Muscle layer of duodenum (tissue), 2 donors: Measurements from ENCODE around the gene SLC17A3.

Experiments
- H3K27ac ChIP-seq: one replicate; pipeline ENCODE4 v1.7.0; 2013; ENCODE audit warnings: mild to moderate bottlenecking, low read length
- H3K27me3 ChIP-seq: one replicate; pipeline ENCODE4 v1.7.0; 2013; ENCODE audit warnings: low read depth, mild to moderate bottlenecking, control low read depth, low read length
- H3K36me3 ChIP-seq, 2 donors: one replicate each; pipeline ENCODE4 v1.7.0; 2013; ENCODE audit warnings: low read length in 2 of 2, control low read depth in 1 of 2, mild to moderate bottlenecking in 1 of 2; ENCODE audit not compliant: insufficient read depth in 2 of 2, control insufficient read depth in 1 of 2
- H3K4me1 ChIP-seq, 2 donors: one replicate each; pipeline ENCODE4 v1.7.0; 2013; ENCODE audit warnings: low read length in 2 of 2, mild to moderate bottlenecking in 2 of 2, control low read depth in 1 of 2, moderate library complexity in 1 of 2; ENCODE audit not compliant: insufficient read depth in 2 of 2, control insufficient read depth in 1 of 2
- H3K4me3 ChIP-seq, 2 donors: one replicate each; pipeline ENCODE4 v1.7.0; 2013; ENCODE audit warnings: low read length in 2 of 2, low read depth in 1 of 2, mild to moderate bottlenecking in 1 of 2
- H3K9me3 ChIP-seq, 2 donors: one replicate each; pipeline ENCODE4 v1.7.0; 2013; ENCODE audit warnings: low read length in 2 of 2, control low read depth in 1 of 2, mild to moderate bottlenecking in 1 of 2; ENCODE audit not compliant: control insufficient read depth in 1 of 2
- donor health status: healthy.

SLC17A3 gene

GRCh38 chr6:25902071-25902470, 28.0 kb upstream of the SLC17A3 start:
- H3K36me3 ChIP-seq, result no peaks in the 10 kb centered on the region

GRCh38 chr6:25900843-25901242, 26.8 kb upstream of the SLC17A3 start:
- Histone ChIP-seq H3K4me3 (no peak overlapping the region), H3K27me3 (no peaks in the 10 kb centered on the region), H3K27ac (no peak overlapping the region), H3K36me3 (no peaks in the 10 kb centered on the region), H3K4me1 (no peaks in the 10 kb centered on the region), H3K9me3 (no peaks in the 10 kb centered on the region)

More at GRCh38 chr6:25902071-25902470, 28.0 kb upstream of the SLC17A3 start:
- Histone ChIP-seq H3K9me3 (no peaks in the 10 kb centered on the region), H3K4me3 (no peak overlapping the region), H3K27me3 (no peaks in the 10 kb centered on the region), H3K4me1 (no peaks in the 10 kb centered on the region), H3K27ac (no peak overlapping the region)

GRCh38 chr6:25899580-25900408, 25.8 kb upstream of the SLC17A3 start:
- H3K27ac ChIP-seq, result no peak overlapping the region
- no peaks in the 10 kb centered on the region for H3K9me3 ChIP-seq
- no peaks in the 10 kb centered on the region for H3K27me3 ChIP-seq
- H3K4me3 ChIP-seq, result no peak overlapping the region
- no peaks in the 10 kb centered on the region for H3K4me1 ChIP-seq
- H3K36me3 ChIP-seq, result no peaks in the 10 kb centered on the region

- Histone ChIP-seq H3K27ac (no peak overlapping the region), H3K27me3 (no peaks in the 10 kb centered on the region), H3K36me3 (no peaks in the 10 kb centered on the region), H3K9me3 (no peaks in the 10 kb centered on the region), H3K4me1 (no peaks in the 10 kb centered on the region), H3K4me3 (no peak overlapping the region)
Measured at GRCh38 chr6:25899123-25899522, 25.1 kb upstream of the SLC17A3 start.

GRCh38 chr6:25898289-25898977, 24.4 kb upstream of the SLC17A3 start:
- H3K9me3 ChIP-seq, result no peaks in the 10 kb centered on the region
- H3K4me1 ChIP-seq, result no peaks in the 10 kb centered on the region
- no peak overlapping the region for H3K4me3 ChIP-seq
- H3K27me3 ChIP-seq, result no peaks in the 10 kb centered on the region
- no peak overlapping the region for H3K27ac ChIP-seq
- H3K36me3 ChIP-seq, result no peaks in the 10 kb centered on the region

GRCh38 chr6:25896252-25896651, 22.2 kb upstream of the SLC17A3 start:
- Histone ChIP-seq H3K27me3 (no peaks in the 10 kb centered on the region), H3K4me1 (no peaks in the 10 kb centered on the region), H3K4me3 (no peak overlapping the region), H3K9me3 (no peaks in the 10 kb centered on the region), H3K27ac (no peak overlapping the region), H3K36me3 (no peaks in the 10 kb centered on the region)

GRCh38 chr6:25895771-25896170, 21.7 kb upstream of the SLC17A3 start:
- Histone ChIP-seq H3K27me3 (no peaks in the 10 kb centered on the region), H3K4me1 (no peaks in the 10 kb centered on the region), H3K27ac (no peak overlapping the region), H3K36me3 (no peaks in the 10 kb centered on the region), H3K4me3 (no peak overlapping the region), H3K9me3 (no peaks in the 10 kb centered on the region)

GRCh38 chr6:25893778-25894177, 19.7 kb upstream of the SLC17A3 start:
- Histone ChIP-seq H3K4me1 (no peaks in the 10 kb centered on the region), H3K36me3 (no peaks in the 10 kb centered on the region), H3K27ac (no peak overlapping the region), H3K4me3 (no peak overlapping the region), H3K9me3 (no peaks in the 10 kb centered on the region), H3K27me3 (no peaks in the 10 kb centered on the region)

- no peaks in the 10 kb centered on the region for H3K4me1 ChIP-seq
- H3K4me3 ChIP-seq, result no peak overlapping the region
- H3K36me3 ChIP-seq, result no peaks in the 10 kb centered on the region
- no peak overlapping the region for H3K27ac ChIP-seq
- no peaks in the 10 kb centered on the region for H3K9me3 ChIP-seq
- no peaks in the 10 kb centered on the region for H3K27me3 ChIP-seq
Measured at GRCh38 chr6:25892877-25893276, 18.8 kb upstream of the SLC17A3 start.

- Histone ChIP-seq H3K27ac (no peak overlapping the region), H3K9me3 (no peaks in the 10 kb centered on the region), H3K4me1 (no peaks in the 10 kb centered on the region), H3K36me3 (no peaks in the 10 kb centered on the region), H3K4me3 (no peak overlapping the region), H3K27me3 (no peaks in the 10 kb centered on the region)
Measured at GRCh38 chr6:25889877-25890853, 16.1 kb upstream of the SLC17A3 start.

GRCh38 chr6:25888626-25889025, 14.6 kb upstream of the SLC17A3 start:
- Histone ChIP-seq H3K27me3 (no peaks in the 10 kb centered on the region), H3K36me3 (no peaks in the 10 kb centered on the region), H3K4me1 (no peaks in the 10 kb centered on the region), H3K4me3 (no peak overlapping the region), H3K9me3 (no peaks in the 10 kb centered on the region), H3K27ac (no peak overlapping the region)
